MM.1S (cell line): Measurements from ENCODE around the gene CATSPERB.

ENCODE experiments used
- EZH2 ChIP-seq: fragments of 300-600 bp; sonication (generic); optimal IDR thresholded peaks from 2 replicates; pipeline ENCODE3; 2017; ENCODE audit warnings: low read depth, mild to moderate bottlenecking, antibody characterized with exemption, low read length, mixed read lengths
- TF ChIP-seq, protein P1 (sequence below): fragments of 300-600 bp; sonication (generic); IDR thresholded peaks from 2 replicates; pipeline ENCODE4 v1.5.1; 2016; ENCODE audit warnings: antibody characterized with exemption, low read length, mixed read lengths

DNA sequence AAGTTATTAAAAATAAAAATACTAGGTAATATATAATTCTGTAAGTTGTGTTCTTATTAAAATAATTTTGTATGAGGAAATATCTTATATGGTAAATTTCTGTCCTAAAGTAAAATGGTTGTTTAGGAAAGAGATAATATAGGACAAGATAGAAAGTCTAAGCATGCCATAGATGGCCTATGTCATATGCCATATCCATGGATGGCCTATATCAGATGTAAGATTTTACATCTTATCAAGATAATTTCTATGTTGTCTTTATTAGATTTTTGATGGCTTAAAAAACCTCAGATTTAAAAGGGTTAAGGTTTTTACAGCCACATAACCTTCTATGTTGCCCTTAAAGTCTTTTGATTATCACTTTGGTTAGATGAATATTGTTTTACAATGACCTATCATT is 52.6 kb downstream of the CATSPERB start:
- TF ChIP-seq EZH2 = no peak
- TF ChIP-seq, protein P1, sequence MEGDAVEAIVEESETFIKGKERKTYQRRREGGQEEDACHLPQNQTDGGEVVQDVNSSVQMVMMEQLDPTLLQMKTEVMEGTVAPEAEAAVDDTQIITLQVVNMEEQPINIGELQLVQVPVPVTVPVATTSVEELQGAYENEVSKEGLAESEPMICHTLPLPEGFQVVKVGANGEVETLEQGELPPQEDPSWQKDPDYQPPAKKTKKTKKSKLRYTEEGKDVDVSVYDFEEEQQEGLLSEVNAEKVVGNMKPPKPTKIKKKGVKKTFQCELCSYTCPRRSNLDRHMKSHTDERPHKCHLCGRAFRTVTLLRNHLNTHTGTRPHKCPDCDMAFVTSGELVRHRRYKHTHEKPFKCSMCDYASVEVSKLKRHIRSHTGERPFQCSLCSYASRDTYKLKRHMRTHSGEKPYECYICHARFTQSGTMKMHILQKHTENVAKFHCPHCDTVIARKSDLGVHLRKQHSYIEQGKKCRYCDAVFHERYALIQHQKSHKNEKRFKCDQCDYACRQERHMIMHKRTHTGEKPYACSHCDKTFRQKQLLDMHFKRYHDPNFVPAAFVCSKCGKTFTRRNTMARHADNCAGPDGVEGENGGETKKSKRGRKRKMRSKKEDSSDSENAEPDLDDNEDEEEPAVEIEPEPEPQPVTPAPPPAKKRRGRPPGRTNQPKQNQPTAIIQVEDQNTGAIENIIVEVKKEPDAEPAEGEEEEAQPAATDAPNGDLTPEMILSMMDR = no peak
